Skeletal muscle cell (primary cell): Measurements from ENCODE around the gene GARRE1.
"Not testable (repeated sequence)": the region's sequence is repeated elsewhere in the genome, so short reads cannot be mapped to it uniquely, and the experiment has no call there.

ENCODE experiments used
- DNase-seq: peaks from one replicate; pipeline ENCODE4 v3.0.0-alpha.2; 2010; ENCODE audit warnings: low read depth
- H3K4me3 ChIP-seq: 2 replicates; pipeline ENCODE4 v1.5.1; 2011; ENCODE audit warnings: low read depth, mild to moderate bottlenecking, control low read depth, low read length, moderate library complexity

GARRE1 gene

GRCh38 chr19:34254046-34254697 is at the start of gene GARRE1:
TSS of gene GARRE1 (plus strand) at chr19:34254554. CDS start at chr19:34300474, 45,920 bp downstream.
- peak within 1 kb of the TSS; percentile 83 for H3K4me3 ChIP-seq
- no peak for DNase-seq

- not testable (repeated sequence) for DNase-seq, H3K4me3 ChIP-seq
Observed at GRCh38 chr19:34205324-34205723, 49.0 kb upstream of the GARRE1 start.

GRCh38 chr19:34208291-34208884 is 46.0 kb upstream of the GARRE1 start:
- DNase-seq, result no peak
- no peak overlapping the region for H3K4me3 ChIP-seq

- H3K4me3 ChIP-seq, result no peak overlapping the region
- DNase-seq, result no peak
Observed at GRCh38 chr19:34209726-34210125, 44.6 kb upstream of the GARRE1 start.

GRCh38 chr19:34213283-34213682 is 41.1 kb upstream of the GARRE1 start:
- H3K4me3 ChIP-seq, result no peak overlapping the region
- no peak for DNase-seq

GRCh38 chr19:34214040-34214439 is 40.3 kb upstream of the GARRE1 start:
- DNase-seq, result no peak

GRCh38 chr19:34215006-34215665 is 39.2 kb upstream of the GARRE1 start:
- no peak overlapping the region for H3K4me3 ChIP-seq
- DNase-seq, result no peak

More at GRCh38 chr19:34214040-34214439, 40.3 kb upstream of the GARRE1 start:
- no peak overlapping the region for H3K4me3 ChIP-seq

- DNase-seq, result no peak
- no peak overlapping the region for H3K4me3 ChIP-seq
Observed at GRCh38 chr19:34215666-34216038, 38.7 kb upstream of the GARRE1 start.

- DNase-seq, H3K4me3 ChIP-seq: not testable (repeated sequence)
Observed at GRCh38 chr19:34216745-34217219, 37.6 kb upstream of the GARRE1 start.

GRCh38 chr19:34217952-34218817 is 36.2 kb upstream of the GARRE1 start:
- DNase-seq, result peak; percentile 95
- H3K4me3 ChIP-seq, result no peak overlapping the region

- DNase-seq, result no peak
- no peak overlapping the region for H3K4me3 ChIP-seq
Observed at GRCh38 chr19:34218818-34219164, 35.6 kb upstream of the GARRE1 start.

- H3K4me3 ChIP-seq, result no peak overlapping the region
- no peak for DNase-seq
Observed at GRCh38 chr19:34220472-34221063, 33.8 kb upstream of the GARRE1 start.

- DNase-seq, result no peak
Observed at GRCh38 chr19:34222386-34222785, 32.0 kb upstream of the GARRE1 start.

GRCh38 chr19:34224996-34225658 is 29.2 kb upstream of the GARRE1 start:
- no peak for DNase-seq

More at GRCh38 chr19:34222386-34222785, 32.0 kb upstream of the GARRE1 start:
- H3K4me3 ChIP-seq, result no peak overlapping the region

GRCh38 chr19:34225659-34226015 is 28.7 kb upstream of the GARRE1 start:
- no peak overlapping the region for H3K4me3 ChIP-seq
- DNase-seq, result no peak

More at GRCh38 chr19:34224996-34225658, 29.2 kb upstream of the GARRE1 start:
- no peak overlapping the region for H3K4me3 ChIP-seq

GRCh38 chr19:34226036-34226435 is 28.3 kb upstream of the GARRE1 start:
- no peak for DNase-seq
- H3K4me3 ChIP-seq, result no peak overlapping the region

GRCh38 chr19:34228347-34228746 is 26.0 kb upstream of the GARRE1 start:
- H3K4me3 ChIP-seq, result no peak overlapping the region
- DNase-seq, result no peak

GRCh38 chr19:34228762-34229161 is 25.6 kb upstream of the GARRE1 start:
- H3K4me3 ChIP-seq, result no peak overlapping the region

GRCh38 chr19:34229721-34230120 is 24.6 kb upstream of the GARRE1 start:
- DNase-seq, result no peak
- no peak overlapping the region for H3K4me3 ChIP-seq

More at GRCh38 chr19:34228762-34229161, 25.6 kb upstream of the GARRE1 start:
- no peak for DNase-seq
